ENCODE measurements around the gene SPEG.
"Not testable (repeated sequence)": the region's sequence is repeated elsewhere in the genome, so short reads cannot be mapped to it uniquely, and the experiment has no call there.

The SPEG gene

GRCh38 chr2:219404291-219404910, 30.2 kb upstream of the SPEG start:
- DNase-seq (ENCODE audit: insufficient read length, low spot score) (no peak), FAIRE-seq (no peak)
- TF ChIP-seq POU2F2 (IDR thresholded peaks at IDR 0.05; ENCODE audit: low read depth, low read length) (no peak), PAX5 (IDR thresholded peaks at IDR 0.05; ENCODE audit: insufficient read depth, low read length, severe bottlenecking) (no peak)

- TF ChIP-seq POLR2A (IDR thresholded peaks at IDR 0.05; ENCODE audit: low read depth, low read length) (no peak), PAX5 (IDR thresholded peaks at IDR 0.05; ENCODE audit: insufficient read depth, low read length, severe bottlenecking) (no peak), TAF1 (IDR thresholded peaks at IDR 0.05; ENCODE audit: low read depth, low read length) (no peak)
- no peak for DNase-seq (ENCODE audit: insufficient read length, low spot score)
- FAIRE-seq, result no peak
These were observed 29.7 kb upstream of the SPEG start for GRCh38 chr2:219404954-219405353.

- FAIRE-seq, result no peak
These were observed 29.2 kb upstream of the SPEG start for GRCh38 chr2:219405451-219405850.

GRCh38 chr2:219405958-219406860, 28.4 kb upstream of the SPEG start:
- DNase-seq (ENCODE audit: insufficient read length, low spot score) (no peak), FAIRE-seq (no peak)
- TF ChIP-seq TAF1 (IDR thresholded peaks at IDR 0.05; ENCODE audit: low read depth, low read length), result no peak
- no peak for TF ChIP-seq POLR2AphosphoS5 (IDR thresholded peaks at IDR 0.05; ENCODE audit: low read depth, low read length)
- TF ChIP-seq POLR2A (IDR thresholded peaks at IDR 0.05; ENCODE audit: low read depth, low read length), result no peak
- no peak for TF ChIP-seq PAX5 (IDR thresholded peaks at IDR 0.05; ENCODE audit: insufficient read depth, low read length, severe bottlenecking)

More at GRCh38 chr2:219405451-219405850, 29.2 kb upstream of the SPEG start:
- no peak for DNase-seq (ENCODE audit: insufficient read length, low spot score)
- TF ChIP-seq SPI1 (IDR thresholded peaks at IDR 0.05; ENCODE audit: low read depth, low read length) (no peak), POLR2AphosphoS5 (IDR thresholded peaks at IDR 0.05; ENCODE audit: low read depth, low read length) (no peak), TAF1 (IDR thresholded peaks at IDR 0.05; ENCODE audit: low read depth, low read length) (no peak), POLR2A (IDR thresholded peaks at IDR 0.05; ENCODE audit: low read depth, low read length) (no peak), POU2F2 (IDR thresholded peaks at IDR 0.05; ENCODE audit: low read depth, low read length) (no peak), PAX5 (IDR thresholded peaks at IDR 0.05; ENCODE audit: insufficient read depth, low read length, severe bottlenecking) (no peak)

GRCh38 chr2:219406861-219407230, 27.8 kb upstream of the SPEG start:
- FAIRE-seq (no peak), DNase-seq (ENCODE audit: insufficient read length, low spot score) (no peak)
- TF ChIP-seq POU2F2 (IDR thresholded peaks at IDR 0.05; ENCODE audit: low read depth, low read length) (no peak), SPI1 (IDR thresholded peaks at IDR 0.05; ENCODE audit: low read depth, low read length) (no peak), TAF1 (IDR thresholded peaks at IDR 0.05; ENCODE audit: low read depth, low read length) (no peak), POLR2AphosphoS5 (IDR thresholded peaks at IDR 0.05; ENCODE audit: low read depth, low read length) (no peak)

- not testable (repeated sequence) for FAIRE-seq; DNase-seq (ENCODE audit: insufficient read length, low spot score)
These were observed 27.3 kb upstream of the SPEG start for GRCh38 chr2:219407343-219407742.

- no peak for FAIRE-seq
- TF ChIP-seq POU2F2 (IDR thresholded peaks at IDR 0.05; ENCODE audit: low read depth, low read length) (no peak), PAX5 (IDR thresholded peaks at IDR 0.05; ENCODE audit: insufficient read depth, low read length, severe bottlenecking) (no peak), SPI1 (IDR thresholded peaks at IDR 0.05; ENCODE audit: low read depth, low read length) (no peak), TAF1 (IDR thresholded peaks at IDR 0.05; ENCODE audit: low read depth, low read length) (no peak), POLR2AphosphoS5 (IDR thresholded peaks at IDR 0.05; ENCODE audit: low read depth, low read length) (no peak)
- DNase-seq (ENCODE audit: insufficient read length, low spot score), result no peak
These were observed 26.4 kb upstream of the SPEG start for GRCh38 chr2:219408204-219408603.

GRCh38 chr2:219408631-219409030, 26.0 kb upstream of the SPEG start:
- TF ChIP-seq TAF1 (IDR thresholded peaks at IDR 0.05; ENCODE audit: low read depth, low read length), result no peak
- TF ChIP-seq PAX5 (IDR thresholded peaks at IDR 0.05; ENCODE audit: insufficient read depth, low read length, severe bottlenecking), result no peak
- TF ChIP-seq SPI1 (IDR thresholded peaks at IDR 0.05; ENCODE audit: low read depth, low read length), result no peak
- TF ChIP-seq POLR2A (IDR thresholded peaks at IDR 0.05; ENCODE audit: low read depth, low read length), result no peak
- no peak for TF ChIP-seq POU2F2 (IDR thresholded peaks at IDR 0.05; ENCODE audit: low read depth, low read length)
- TF ChIP-seq POLR2AphosphoS5 (IDR thresholded peaks at IDR 0.05; ENCODE audit: low read depth, low read length), result no peak
- no peak for DNase-seq (ENCODE audit: insufficient read length, low spot score)
- no peak for FAIRE-seq

GRCh38 chr2:219409619-219410018, 25.0 kb upstream of the SPEG start:
- TF ChIP-seq PAX5 (IDR thresholded peaks at IDR 0.05; ENCODE audit: insufficient read depth, low read length, severe bottlenecking) (no peak), POLR2AphosphoS5 (IDR thresholded peaks at IDR 0.05; ENCODE audit: low read depth, low read length) (no peak), SPI1 (IDR thresholded peaks at IDR 0.05; ENCODE audit: low read depth, low read length) (no peak), POLR2A (IDR thresholded peaks at IDR 0.05; ENCODE audit: low read depth, low read length) (no peak), POU2F2 (IDR thresholded peaks at IDR 0.05; ENCODE audit: low read depth, low read length) (no peak), TAF1 (IDR thresholded peaks at IDR 0.05; ENCODE audit: low read depth, low read length) (no peak)
- DNase-seq (ENCODE audit: insufficient read length, low spot score) (no peak), FAIRE-seq (no peak)

GRCh38 chr2:219410390-219410789, 24.3 kb upstream of the SPEG start:
- no peak for TF ChIP-seq POLR2AphosphoS5 (IDR thresholded peaks at IDR 0.05; ENCODE audit: low read depth, low read length)
- no peak for TF ChIP-seq POU2F2 (IDR thresholded peaks at IDR 0.05; ENCODE audit: low read depth, low read length)
- TF ChIP-seq TAF1 (IDR thresholded peaks at IDR 0.05; ENCODE audit: low read depth, low read length), result no peak
- no peak for TF ChIP-seq SPI1 (IDR thresholded peaks at IDR 0.05; ENCODE audit: low read depth, low read length)
- TF ChIP-seq POLR2A (IDR thresholded peaks at IDR 0.05; ENCODE audit: low read depth, low read length), result no peak
- no peak for TF ChIP-seq PAX5 (IDR thresholded peaks at IDR 0.05; ENCODE audit: insufficient read depth, low read length, severe bottlenecking)
- FAIRE-seq, result no peak
- DNase-seq (ENCODE audit: insufficient read length, low spot score), result no peak
